ENCODE results near the gene GARS1.

- TF ChIP-seq CTCF (conservative IDR thresholded peaks at IDR 0.05; ENCODE audit: low read depth, low read length) (no peak), EZH2 (IDR thresholded peaks at IDR 0.05; ENCODE audit: low read length, unreplicated experiment) (no peak), EZH2phosphoT487 (IDR thresholded peaks at IDR 0.05; ENCODE audit: borderline replicate concordance, low read length) (no peak)
These were observed 58.3 kb downstream of the GARS1 start for GRCh38 chr7:30652698-30653641.
